D721Med (cell line): ENCODE data around the gene SRSF5.

Experiments
- DNase-seq: peaks from one replicate; pipeline ENCODE4 v3.0.0; 2011; ENCODE audit warnings: low spot score; ENCODE audit not compliant: insufficient read length
- FAIRE-seq: peaks from 2 replicates; lab custom pipeline; 2011; peaks lifted over from hg19 to GRCh38; lab: Jason Lieb, UNC
- TF ChIP-seq, protein P1 (sequence below): IDR thresholded peaks from 2 replicates; pipeline ENCODE4 v1.5.1; 2012; ENCODE audit warnings: mild to moderate bottlenecking, control low read depth; ENCODE audit not compliant: insufficient read depth; ENCODE audit errors: missing control alignments

SRSF5 gene

GRCh38 chr14:69741055-69741454 is 25.9 kb upstream of the SRSF5 start:
- TF ChIP-seq, protein P1, sequence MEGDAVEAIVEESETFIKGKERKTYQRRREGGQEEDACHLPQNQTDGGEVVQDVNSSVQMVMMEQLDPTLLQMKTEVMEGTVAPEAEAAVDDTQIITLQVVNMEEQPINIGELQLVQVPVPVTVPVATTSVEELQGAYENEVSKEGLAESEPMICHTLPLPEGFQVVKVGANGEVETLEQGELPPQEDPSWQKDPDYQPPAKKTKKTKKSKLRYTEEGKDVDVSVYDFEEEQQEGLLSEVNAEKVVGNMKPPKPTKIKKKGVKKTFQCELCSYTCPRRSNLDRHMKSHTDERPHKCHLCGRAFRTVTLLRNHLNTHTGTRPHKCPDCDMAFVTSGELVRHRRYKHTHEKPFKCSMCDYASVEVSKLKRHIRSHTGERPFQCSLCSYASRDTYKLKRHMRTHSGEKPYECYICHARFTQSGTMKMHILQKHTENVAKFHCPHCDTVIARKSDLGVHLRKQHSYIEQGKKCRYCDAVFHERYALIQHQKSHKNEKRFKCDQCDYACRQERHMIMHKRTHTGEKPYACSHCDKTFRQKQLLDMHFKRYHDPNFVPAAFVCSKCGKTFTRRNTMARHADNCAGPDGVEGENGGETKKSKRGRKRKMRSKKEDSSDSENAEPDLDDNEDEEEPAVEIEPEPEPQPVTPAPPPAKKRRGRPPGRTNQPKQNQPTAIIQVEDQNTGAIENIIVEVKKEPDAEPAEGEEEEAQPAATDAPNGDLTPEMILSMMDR = no peak
- DNase-seq = no peak
- no peak for FAIRE-seq

GRCh38 chr14:69749956-69750355 is 17.0 kb upstream of the SRSF5 start:
- no peak for DNase-seq
- no peak for FAIRE-seq
- TF ChIP-seq, protein P1 = no peak

DNA sequence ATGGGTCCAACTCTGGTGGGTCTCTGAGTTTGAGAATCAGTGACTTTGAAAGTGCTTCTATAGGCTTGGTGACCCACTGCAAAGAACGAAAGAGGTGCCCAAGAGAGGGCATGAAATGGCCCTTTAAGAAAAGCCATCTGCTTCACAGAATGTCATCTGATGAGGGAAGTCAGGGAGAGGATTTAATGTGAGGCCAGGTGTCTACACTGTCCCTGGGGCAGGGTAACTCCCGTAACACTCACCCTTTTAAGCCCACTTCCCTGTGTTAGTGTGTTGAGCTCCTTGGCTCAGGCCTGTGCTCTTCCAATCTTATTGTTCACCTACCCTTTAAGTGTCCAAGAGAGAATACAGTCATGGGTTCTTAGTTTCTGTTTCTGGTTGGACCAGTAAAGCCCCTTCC is 16.4 kb upstream of the SRSF5 start:
- TF ChIP-seq, protein P1 = no peak
- FAIRE-seq = no peak
- DNase-seq = no peak

- no peak for FAIRE-seq
- TF ChIP-seq, protein P1 = no peak
- DNase-seq = no peak
These were observed 14.2 kb upstream of the SRSF5 start for GRCh38 chr14:69752773-69753172.

- TF ChIP-seq, protein P1 = no peak
- FAIRE-seq (no peak), DNase-seq (no peak)
These were observed 13.1 kb upstream of the SRSF5 start for GRCh38 chr14:69753860-69754259.

- FAIRE-seq (no peak), DNase-seq (no peak)
- TF ChIP-seq, protein P1 = no peak
These were observed 12.5 kb upstream of the SRSF5 start for GRCh38 chr14:69754487-69754886.

GRCh38 chr14:69755296-69755695 is 11.6 kb upstream of the SRSF5 start:
- DNase-seq = no peak
- TF ChIP-seq, protein P1 = no peak
- no peak for FAIRE-seq
